Dermis microvascular lymphatic vessel endothelial cell (primary cell): Measurements from ENCODE around the gene CTDNEP1. TPM values are rescaled to one million over a fixed set of nuclear protein-coding genes. Genes with fewer than 3 reads are reported as not detected.

Experiments
- DNase-seq, 2 donors: peaks; one replicate each; pipeline versions ENCODE4 v3.0.0 to v3.0.0-alpha.2; 2010; ENCODE audit warnings: low read depth in 2 of 2
- total RNA-seq: library from RNA; depleted of rRNA; stranded (reverse); fragments of >200 nt; gene quantifications from 2 replicates; pipeline ENCODE4 v1.2.1, GENCODE V29; 2014

The CTDNEP1 gene
- total RNA-seq, 1 donor from 2014 or later, result 25.9 TPM

DNA sequence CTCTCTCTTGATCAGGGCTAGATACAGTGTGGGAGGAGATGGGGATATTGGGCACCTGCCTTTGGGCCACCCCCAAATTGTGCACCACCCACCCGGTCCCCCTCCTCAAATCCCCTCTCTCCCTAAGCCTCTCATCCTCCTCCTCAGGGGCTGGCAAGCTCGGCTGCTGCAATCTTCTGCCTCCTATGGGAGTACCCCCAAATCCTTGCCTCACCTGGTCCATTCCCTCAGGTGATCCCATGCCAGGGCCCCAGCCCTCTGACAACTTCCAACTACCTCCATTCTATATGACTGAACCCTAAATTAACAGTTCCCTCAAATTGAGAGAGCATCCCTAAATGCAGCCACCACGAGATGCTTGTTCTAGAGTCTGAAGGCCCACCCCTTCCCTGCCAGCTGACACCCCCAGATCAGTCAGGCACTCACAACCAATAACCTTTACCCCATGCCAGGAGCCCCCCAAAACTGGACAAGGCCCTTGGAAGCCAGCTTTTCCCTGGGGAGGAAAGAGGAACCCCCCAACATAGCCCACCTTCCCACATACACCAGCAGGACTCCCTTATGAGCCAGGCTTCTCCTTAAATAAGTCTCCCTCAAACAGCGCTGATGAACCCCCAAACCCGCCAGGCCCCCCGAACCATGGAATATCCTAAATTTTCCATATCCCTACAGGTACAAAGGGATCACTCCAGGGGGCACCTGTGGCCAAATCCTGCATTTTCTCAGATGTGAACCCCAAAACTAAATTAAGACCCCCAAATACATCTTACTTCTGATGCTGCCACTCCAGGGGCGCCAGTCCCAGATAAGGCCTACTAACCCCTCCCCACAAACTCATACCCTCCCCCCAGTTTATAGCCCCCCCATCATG lies 35.1 kb downstream of the CTDNEP1 start:
- DNase-seq, result no peak

DNA sequence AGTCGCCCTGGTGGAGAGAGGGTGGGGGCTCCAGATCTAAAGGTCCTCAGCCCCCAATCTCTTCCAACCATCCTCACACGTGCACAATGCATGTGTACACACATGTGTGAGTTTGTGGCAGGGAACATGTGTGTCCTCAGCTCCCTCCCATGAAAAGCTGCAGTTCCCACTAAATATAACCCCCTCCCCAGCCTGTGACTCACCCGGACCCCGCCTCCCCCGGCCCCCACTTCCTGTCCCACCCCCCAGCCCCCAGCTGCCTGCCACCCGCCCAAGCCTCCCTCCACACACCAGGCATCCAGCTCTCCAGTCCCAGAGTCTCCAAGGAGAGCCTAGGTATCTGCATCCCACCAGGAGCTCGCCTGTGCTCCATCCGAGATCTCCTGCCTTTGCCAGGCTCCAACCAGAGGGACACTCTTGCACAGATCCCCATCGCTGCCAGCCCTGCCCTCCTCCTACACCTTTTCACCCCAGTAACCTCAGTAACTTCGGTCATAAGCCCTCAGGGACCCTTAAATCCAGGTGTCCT lies 35.8 kb downstream of the CTDNEP1 start:
- peak in 1 of 2 donors; percentile 47 for DNase-seq

DNA sequence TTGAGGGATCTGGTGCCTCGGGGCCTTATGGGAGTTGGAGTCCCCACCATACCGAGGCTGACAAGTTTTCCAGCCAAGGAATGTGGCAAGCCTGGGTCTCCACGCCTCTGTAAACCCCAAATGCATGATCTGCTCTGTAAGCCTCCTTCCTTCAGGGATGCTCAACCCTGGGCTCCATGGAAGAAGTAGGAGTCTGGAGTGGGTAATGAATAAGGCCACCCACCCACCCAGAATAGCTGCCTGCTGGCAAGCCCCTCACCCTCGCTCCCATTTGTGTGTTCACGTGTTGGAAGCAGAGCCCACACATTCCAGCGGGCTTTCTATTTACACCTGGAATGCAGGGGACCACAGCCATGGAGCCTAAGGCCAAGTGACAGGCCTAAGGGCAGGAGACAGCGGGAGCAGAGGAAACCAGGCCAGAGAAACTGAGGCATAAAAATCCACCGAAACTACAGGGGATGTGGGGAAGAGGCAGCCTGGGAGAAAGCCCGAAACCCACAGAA lies 36.3 kb downstream of the CTDNEP1 start:
- DNase-seq, result no peak

DNA sequence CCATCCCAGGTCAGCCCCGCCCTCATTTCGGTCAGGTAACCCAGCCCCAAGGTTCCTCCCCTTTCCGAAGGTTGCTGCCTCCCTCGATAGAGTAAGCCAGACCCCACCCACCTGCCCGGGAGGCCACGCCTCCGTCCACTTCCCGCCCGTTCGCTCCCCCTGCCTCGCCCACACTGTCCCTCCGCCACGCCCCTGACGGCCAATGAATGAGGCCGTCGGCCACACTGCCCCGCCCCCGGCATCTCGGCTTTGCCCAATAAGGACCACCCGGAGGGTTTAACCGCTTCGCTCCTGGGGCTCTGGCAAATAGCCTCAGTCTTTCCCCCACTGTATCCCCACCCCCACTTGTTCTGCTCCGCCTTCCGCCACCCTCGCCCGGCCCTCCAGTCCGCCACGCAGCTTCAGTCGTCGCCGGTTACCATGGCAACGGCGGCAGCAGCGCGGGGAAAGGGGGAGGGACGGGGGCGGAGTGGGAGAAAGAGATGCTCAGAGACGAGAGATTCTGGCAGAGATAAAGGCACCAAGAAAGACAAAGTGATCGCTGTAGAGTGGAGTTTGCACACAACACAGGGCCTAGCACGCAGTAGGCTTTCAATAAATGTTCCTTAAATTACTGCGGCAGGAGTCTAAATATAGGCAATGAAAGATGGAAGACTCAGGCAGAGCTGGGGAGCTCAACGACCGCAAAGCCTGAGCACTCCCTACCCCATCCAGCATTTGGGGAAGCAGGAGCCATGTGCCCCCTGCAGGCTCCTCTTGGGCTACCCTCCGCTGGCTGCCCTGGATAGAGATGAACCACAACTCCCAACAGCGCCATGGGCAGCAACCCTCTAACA lies 37.0 kb downstream of the CTDNEP1 start:
- DNase-seq, result peak; percentile 92 to 98

DNA sequence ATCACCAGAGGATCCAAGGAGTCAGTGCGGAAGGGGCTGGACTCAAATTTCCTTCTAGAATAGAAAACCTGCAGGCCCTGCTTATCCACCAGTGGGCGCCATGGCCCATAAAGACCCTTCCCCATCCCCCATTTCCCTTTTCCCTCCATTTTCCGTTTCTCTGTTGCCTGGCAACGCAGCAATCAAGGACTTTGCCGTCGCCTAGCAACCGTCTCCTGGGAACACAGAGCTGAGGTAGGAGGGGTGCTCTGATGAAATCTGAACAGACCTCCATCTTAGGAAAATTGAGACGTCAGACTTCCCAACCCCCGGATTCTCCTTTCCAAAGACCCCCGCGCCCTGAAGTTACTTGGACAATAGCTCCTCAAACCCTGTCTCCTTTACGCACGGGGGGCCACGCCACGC lies 37.6 kb downstream of the CTDNEP1 start:
- peak; percentile 77 to 91 for DNase-seq

DNA sequence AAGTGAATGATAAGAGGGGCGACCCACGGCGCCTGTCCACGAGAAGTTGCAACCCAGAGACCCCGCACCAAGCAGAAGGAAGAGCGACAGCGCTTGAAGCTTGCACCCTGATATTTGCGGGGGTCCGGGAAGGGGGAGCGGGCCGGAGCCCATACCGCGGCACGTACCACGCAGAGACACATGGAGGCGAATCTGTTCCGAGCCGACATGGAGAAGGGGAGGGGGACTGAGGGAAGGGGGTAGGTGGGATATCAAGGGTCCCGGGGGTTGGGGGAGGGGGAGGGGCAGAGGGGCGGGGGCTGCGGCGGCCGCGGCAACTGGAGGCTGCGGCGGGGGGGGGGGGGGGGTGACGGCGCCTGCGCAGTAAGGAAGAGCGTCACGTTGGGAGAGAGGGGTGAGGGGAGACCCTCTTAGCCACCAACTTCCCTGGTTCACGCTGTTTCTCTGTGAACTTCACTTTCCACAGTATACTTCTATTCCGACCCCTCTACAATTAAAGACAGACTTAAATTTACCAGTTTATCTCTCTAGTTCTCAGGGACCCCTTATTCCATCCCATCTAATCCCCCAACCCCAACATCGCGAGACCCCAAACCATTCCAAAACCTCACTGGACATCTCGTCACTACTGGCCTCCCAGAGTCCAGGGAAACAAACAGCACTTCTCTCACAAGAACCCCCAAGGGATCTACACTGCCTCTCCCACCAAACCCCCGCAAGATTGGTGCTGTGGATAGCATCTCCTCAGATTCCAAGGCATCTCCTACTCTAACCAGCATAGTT lies 39.9 kb downstream of the CTDNEP1 start:
- no peak for DNase-seq

- no peak for DNase-seq
Observed at GRCh38 chr17:7208754-7209460, 42.6 kb downstream of the CTDNEP1 start.

GRCh38 chr17:7208027-7208571 lies 43.4 kb downstream of the CTDNEP1 start:
- DNase-seq, result no peak

DNA sequence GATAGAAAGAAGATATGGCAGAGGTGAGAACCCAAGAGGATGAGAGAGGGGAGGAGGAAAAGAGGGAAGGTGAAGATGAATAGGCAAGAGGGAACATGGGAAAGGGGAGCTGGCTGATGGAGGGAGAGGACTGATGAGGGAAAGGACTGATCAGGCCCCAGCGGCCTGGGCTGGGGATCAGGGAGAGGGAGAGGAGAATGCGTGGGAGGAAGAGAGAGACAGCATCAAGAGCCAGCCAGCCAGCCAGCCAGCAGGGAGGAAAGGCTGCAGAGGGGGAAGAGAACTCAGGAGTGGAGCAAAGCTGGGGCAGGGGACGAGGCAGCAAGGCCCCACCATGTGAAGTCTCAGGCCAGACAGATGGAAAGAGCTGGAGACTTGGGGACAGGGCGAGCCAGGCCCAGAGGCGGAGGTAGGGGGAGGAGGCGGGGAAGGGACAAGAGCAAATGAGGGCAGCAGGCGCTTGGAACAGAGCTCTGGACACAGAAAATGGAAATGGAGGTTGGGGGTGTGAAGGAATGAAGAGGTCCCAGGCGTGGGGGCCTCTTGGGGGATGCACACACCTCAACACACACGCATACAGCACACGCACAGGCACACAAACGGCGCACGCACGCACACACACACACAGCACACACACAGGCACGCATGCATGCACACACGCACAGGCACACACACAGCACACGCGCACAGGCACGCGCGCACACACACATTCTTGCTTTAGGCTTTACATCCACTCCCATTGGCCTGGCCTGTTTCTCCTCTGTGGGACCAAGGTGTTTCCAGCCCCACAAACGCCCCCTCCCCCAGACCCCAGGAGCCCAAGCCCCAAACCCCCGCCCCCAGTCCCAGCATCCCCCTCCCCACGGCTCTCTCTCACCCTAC lies 44.2 kb downstream of the CTDNEP1 start:
- no peak for DNase-seq

- no peak for DNase-seq
Observed at GRCh38 chr17:7205561-7205960, 46.0 kb downstream of the CTDNEP1 start.

DNA sequence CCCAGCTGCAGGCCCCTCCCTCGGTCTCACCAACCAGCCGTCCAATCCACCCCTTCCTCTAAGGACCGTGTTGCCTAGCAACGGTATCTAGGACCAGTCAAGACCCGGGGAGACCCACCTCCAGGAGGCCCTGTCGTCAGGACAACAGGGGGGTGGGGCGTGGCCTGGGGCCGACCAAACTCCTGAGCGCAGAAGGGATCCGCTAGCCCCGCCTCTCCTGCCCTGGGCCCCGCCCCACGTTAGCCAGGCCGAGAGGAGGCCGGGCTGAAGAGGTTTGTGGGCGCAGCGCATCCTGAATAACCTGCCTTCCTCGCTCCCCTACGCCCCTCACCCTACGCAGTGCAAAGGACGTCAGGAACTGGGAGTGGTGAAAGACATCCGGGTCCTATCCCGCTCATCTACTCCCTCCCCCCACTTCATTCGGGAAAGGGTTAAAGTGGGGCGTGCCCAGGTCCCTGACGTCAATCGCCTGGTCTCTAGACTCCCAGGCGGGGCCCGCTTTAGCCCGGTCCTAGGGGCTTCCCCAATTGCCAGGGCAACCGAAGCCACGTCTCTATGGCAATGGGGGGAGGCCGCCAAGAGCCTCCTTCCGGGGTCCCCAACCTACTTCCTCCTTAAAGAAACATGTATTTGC lies 46.6 kb downstream of the CTDNEP1 start:
- peak; percentile 36 to 71 for DNase-seq

GRCh38 chr17:7204336-7204735 lies 47.2 kb downstream of the CTDNEP1 start:
- DNase-seq, result no peak

DNA sequence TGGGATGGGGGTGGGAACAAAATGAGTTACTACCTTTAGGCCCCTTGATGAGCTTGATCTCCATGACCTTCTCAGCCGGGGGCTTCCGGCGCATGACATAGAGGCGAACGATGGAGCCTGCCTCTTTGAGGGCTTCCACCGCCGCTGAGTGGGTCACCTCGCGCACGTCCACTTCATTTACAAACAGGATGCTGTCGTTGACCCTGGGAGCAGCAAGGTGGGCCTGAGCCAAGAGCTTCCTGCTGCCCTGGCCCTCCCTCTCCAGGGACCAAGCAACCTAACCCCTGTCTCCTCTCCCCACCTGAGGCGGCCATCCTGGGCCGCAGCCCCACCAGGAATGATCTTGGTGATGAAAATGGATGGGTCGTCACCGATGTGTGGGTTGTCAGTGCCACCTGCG lies 48.1 kb downstream of the CTDNEP1 start:
- DNase-seq, result no peak

- DNase-seq, result no peak
Observed at GRCh38 chr17:7196651-7197401, 54.7 kb downstream of the CTDNEP1 start.

- no peak for DNase-seq
Observed at GRCh38 chr17:7195971-7196370, 55.6 kb downstream of the CTDNEP1 start.
